GM23338 (cell line): ENCODE results near the gene MS4A15. TPM values are rescaled to one million over a fixed set of nuclear protein-coding genes. Genes with fewer than 3 reads are reported as not detected.
A peak's percentile ranks its signal among the peaks of the same experiment; 100 is the strongest.

ENCODE experiments used
- ATAC-seq: fragments of 200-7000 bp; cut with Tn5 transposase; 3 replicates; pipeline ENCODE4 v1.9.1; 2020
- DNase-seq: peaks from one replicate; pipeline ENCODE4 v3.0.0-alpha.2; 2015; ENCODE audit warnings: low spot score
- H2AFZ ChIP-seq: fragments of 200-600 bp; sonication (generic); 2 replicates; pipeline ENCODE4 v1.8.0; 2016; ENCODE audit warnings: antibody characterized with exemption, mild to moderate bottlenecking, moderate library complexity
- H3F3A ChIP-seq: fragments of 200-600 bp; sonication (generic); replicated peaks from 2 replicates; pipeline ENCODE4 v1.8.0; 2017; ENCODE audit warnings: antibody characterized with exemption, mixed run types, low read depth
- H3K27ac ChIP-seq: fragments of 200-600 bp; sonication (generic); 2 replicates; pipeline ENCODE4 v1.6.1; 2016; ENCODE audit warnings: low read depth
- H3K27me3 ChIP-seq: fragments of 200-600 bp; sonication (generic); 2 replicates; pipeline ENCODE4 v1.8.0; 2016; ENCODE audit warnings: mild to moderate bottlenecking, mixed run types, moderate library complexity; ENCODE audit not compliant: insufficient read depth
- H3K36me3 ChIP-seq: fragments of 200-600 bp; sonication (generic); 2 replicates; pipeline ENCODE4 v1.8.0; 2016; ENCODE audit warnings: mild to moderate bottlenecking; ENCODE audit not compliant: insufficient read depth
- H3K4me1 ChIP-seq: fragments of 200-600 bp; sonication (generic); 2 replicates; pipeline ENCODE4 v1.8.0; 2016; ENCODE audit warnings: mild to moderate bottlenecking, moderate library complexity; ENCODE audit not compliant: insufficient read depth
- H3K4me2 ChIP-seq: fragments of 200-600 bp; sonication (generic); 2 replicates; pipeline ENCODE4 v1.7.1; 2017; ENCODE audit warnings: mixed run types
- H3K4me3 ChIP-seq: fragments of 200-600 bp; sonication (generic); 2 replicates; pipeline ENCODE4 v1.6.1; 2016; ENCODE audit warnings: mixed run types
- H3K79me2 ChIP-seq: fragments of 200-600 bp; sonication (generic); replicated peaks from 2 replicates; pipeline ENCODE4 v1.8.0; 2017; ENCODE audit warnings: mild to moderate bottlenecking; ENCODE audit not compliant: insufficient read depth
- H3K9me2 ChIP-seq: fragments of 200-600 bp; sonication (generic); 2 replicates; pipeline ENCODE4 v1.8.0; 2017; ENCODE audit not compliant: insufficient read depth
- H4K20me1 ChIP-seq: fragments of 200-600 bp; sonication (generic); replicated peaks from 2 replicates; pipeline ENCODE4 v1.8.0; 2017; ENCODE audit warnings: mild to moderate bottlenecking; ENCODE audit not compliant: insufficient read depth
- H3K27ac Mint-ChIP-seq: 2 replicates; pipeline ENCODE4 v1.8.0; 2020; ENCODE audit warnings: inconsistent platforms, mild to moderate bottlenecking, moderate library complexity, mixed read lengths
- H3K27me3 Mint-ChIP-seq: 3 replicates; pipeline ENCODE4 v1.8.0; 2022; ENCODE audit warnings: low read depth, mild to moderate bottlenecking, moderate library complexity, mixed read lengths, inconsistent platforms; ENCODE audit not compliant: insufficient read depth, poor library complexity
- H3K36me3 Mint-ChIP-seq: 3 replicates; pipeline ENCODE4 v1.8.0; 2021; ENCODE audit warnings: low read depth, mild to moderate bottlenecking, inconsistent platforms, moderate library complexity, mixed read lengths
- H3K4me1 Mint-ChIP-seq: 3 replicates; pipeline ENCODE4 v1.8.0; 2020; ENCODE audit warnings: mild to moderate bottlenecking, inconsistent platforms, mixed read lengths
- H3K4me3 Mint-ChIP-seq: 3 replicates; pipeline ENCODE4 v1.8.0; 2021; ENCODE audit warnings: moderate library complexity, mild to moderate bottlenecking, inconsistent platforms, mixed read lengths
- H3K9me3 Mint-ChIP-seq: 3 replicates; pipeline ENCODE4 v1.8.0; 2020; ENCODE audit warnings: moderate library complexity, mild to moderate bottlenecking, inconsistent platforms, mixed read lengths
- CREB1 ChIP-seq: fragments of 250-450 bp; sonication (Bioruptor Pico); IDR thresholded peaks from 2 replicates; pipeline ENCODE4 v1.5.0; 2020; ENCODE audit warnings: low read depth, mild to moderate bottlenecking, moderate library complexity
- CTCF ChIP-seq, 2 experiments: fragments of 200-600 bp in 1 of 2; sonication (generic) in 1 of 2; conservative IDR thresholded peaks; 2 replicates each; pipeline versions ENCODE4 v1.5.1 to v1.6.1; 2016 to 2017; ENCODE audit warnings: antibody characterized with exemption in 2 of 2, low read depth in 2 of 2, mild to moderate bottlenecking in 2 of 2, moderate library complexity in 1 of 2
- ETS1 ChIP-seq: IDR thresholded peaks from 2 replicates; pipeline ENCODE4 v1.6.1; 2016; ENCODE audit warnings: antibody characterized with exemption
- EZH2 ChIP-seq: fragments of 200-600 bp; sonication (generic); IDR thresholded peaks from one replicate; pipeline ENCODE4 v1.8.0; 2017; ENCODE audit warnings: antibody characterized with exemption, mild to moderate bottlenecking, low read depth; ENCODE audit not compliant: unreplicated experiment
- EZH2phosphoT487 ChIP-seq: fragments of 200-600 bp; sonication (generic); IDR thresholded peaks from one replicate; pipeline ENCODE4 v1.8.1; 2018; ENCODE audit warnings: antibody characterized with exemption; ENCODE audit not compliant: unreplicated experiment
- NANOG ChIP-seq: IDR thresholded peaks from 2 replicates; pipeline ENCODE4 v1.6.1; 2016; ENCODE audit warnings: antibody characterized with exemption, borderline replicate concordance
- POLR2AphosphoS5 ChIP-seq: IDR thresholded peaks from 2 replicates; pipeline ENCODE4 v1.6.1; 2016; ENCODE audit warnings: antibody characterized with exemption, low read depth
- STAT1 ChIP-seq: IDR thresholded peaks from one replicate; pipeline ENCODE4 v1.6.1; 2016; ENCODE audit warnings: antibody characterized with exemption; ENCODE audit not compliant: unreplicated experiment
- ZNF114 ChIP-seq: fragments of 250-450 bp; sonication (Bioruptor Pico); IDR thresholded peaks from 2 replicates; pipeline ENCODE4 v1.5.0; 2020; ENCODE audit warnings: mild to moderate bottlenecking, moderate library complexity
- ZNF331 ChIP-seq: fragments of 250-450 bp; sonication (Bioruptor Pico); IDR thresholded peaks from 2 replicates; pipeline ENCODE4 v1.5.0; 2020; ENCODE audit warnings: low read depth, mild to moderate bottlenecking, moderate library complexity
- ZNF462 ChIP-seq: fragments of 250-450 bp; sonication (Bioruptor Pico); IDR thresholded peaks from 2 replicates; pipeline ENCODE4 v1.5.0; 2020; ENCODE audit warnings: mild to moderate bottlenecking, moderate library complexity
- polyA plus RNA-seq: library from polyadenylated mRNA; unstranded; fragments of >200 nt; fragmentation: Nextera tagmentation; extraction: Ambion mirVana; gene quantifications from 2 replicates; pipeline ENCODE4 v1.2.1, GENCODE V29; 2016
- total RNA-seq: library from RNA; depleted of rRNA; stranded (reverse); fragments of >200 nt; shearing (Covaris generic); gene quantifications from 2 replicates; pipeline ENCODE4 v1.2.3, GENCODE V29; 2014

Gene MS4A15
- total and polyA plus RNA-seq, 2 experiments from 2014 or later: 0.44 TPM; not detected in 1

- no peak; a peak in 1 of 4 replicates for TF ChIP-seq CTCF (conservative IDR thresholded peaks at IDR 0.05; ENCODE audit: low read depth in 2 of 2)
- no peak for TF ChIP-seq EZH2phosphoT487
- no peak for TF ChIP-seq POLR2AphosphoS5
- TF ChIP-seq NANOG: no peak
- TF ChIP-seq EZH2: no peak
- TF ChIP-seq ZNF114 (CRISPR knock-in tag): no peak
- TF ChIP-seq STAT1: no peak
- no peak for TF ChIP-seq ZNF331 (CRISPR knock-in tag)
- TF ChIP-seq CREB1: no peak
- TF ChIP-seq ETS1: no peak
Measured at GRCh38 chr11:60763692-60764369, 7.2 kb downstream of the MS4A15 start (continued).

GRCh38 chr11:60764879-60765278, 8.2 kb downstream of the MS4A15 start:
- ATAC-seq (peak; percentile 27), DNase-seq (peak; percentile 40)
- no peaks in the 10 kb centered on the region for H3K36me3 ChIP-seq
- no peaks in the 10 kb centered on the region for H3F3A ChIP-seq
- no peaks in the 10 kb centered on the region for H4K20me1 ChIP-seq
- Mint-ChIP-seq H3K27ac (no peak overlapping the region), H3K4me1 (peaks cover 6% of the 10 kb centered on the region; the same call in 2 of the 3 replicates), H3K9me3 (peaks cover 10% of the 10 kb centered on the region; the same call in 2 of the 3 replicates), H3K36me3 (no peaks in the 10 kb centered on the region; the same call in 2 of the 3 replicates), H3K4me3 (no peak overlapping the region), H3K27me3 (peaks cover 12% of the 10 kb centered on the region)
- H3K79me2 ChIP-seq: no peaks in the 10 kb centered on the region
- H2AFZ ChIP-seq: no peak overlapping the region
- H3K27ac ChIP-seq: no peak overlapping the region
- H3K9me2 ChIP-seq: no peaks in the 10 kb centered on the region; the same call in 1 of the 2 replicates
- peaks cover 17% of the 10 kb centered on the region; the same call in 1 of the 2 replicates for H3K27me3 ChIP-seq
- H3K4me1 ChIP-seq: no peaks in the 10 kb centered on the region
- H3K4me2 ChIP-seq: no peak overlapping the region
- H3K4me3 ChIP-seq: no peak overlapping the region
- TF ChIP-seq STAT1 (no peak), ZNF462 (CRISPR knock-in tag) (no peak), EZH2phosphoT487 (no peak), CREB1 (no peak), POLR2AphosphoS5 (no peak), ETS1 (no peak), EZH2 (no peak)
